ENCODE results near the gene PRELP. TPM values are rescaled to one million over a fixed set of nuclear protein-coding genes. Genes with fewer than 3 reads are reported as not detected.

Gene PRELP
- total and polyA plus RNA-seq, 9 of the 15 experiments (the other 6 are each of a cell fraction or from before 2014, with no cell fraction given) = 0.04 TPM; not detected in 8

DNA sequence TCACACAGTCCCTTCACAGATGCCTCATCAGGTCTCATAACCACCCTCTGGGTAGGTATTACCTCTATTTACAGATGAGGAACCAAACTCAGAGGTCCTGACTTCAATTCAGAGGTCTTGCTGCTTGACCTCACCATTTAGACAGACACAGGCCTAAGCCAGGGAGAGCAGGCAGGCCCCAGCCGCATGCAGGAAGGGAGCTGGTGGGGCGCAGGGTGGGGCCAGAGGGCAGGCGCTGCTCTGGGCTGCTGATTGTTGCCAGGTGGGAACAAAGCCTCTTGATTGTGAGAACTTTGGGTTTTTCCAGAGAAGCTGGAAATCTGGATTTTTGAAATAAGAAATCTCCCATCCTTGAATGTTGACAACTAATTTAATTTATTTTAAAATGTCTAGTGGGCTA is 19.9 kb upstream of the PRELP start:
- Histone ChIP-seq H3K9ac (ENCODE audit: insufficient read depth in 1 of 2, low read depth in 2 of 2, low read length in 2 of 2) (no peak overlapping the region), H3K4me3 (no peak overlapping the region), H3K79me2 (ENCODE audit: control insufficient read depth, insufficient read depth, low read length) (no peaks in the 10 kb centered on the region), H3K36me3 (ENCODE audit: control insufficient read depth, insufficient read depth, low read length) (no peaks in the 10 kb centered on the region), H3K9me1 (ENCODE audit: control insufficient read depth, insufficient read depth, low read length) (no peaks in the 10 kb centered on the region), H3K27me3 (ENCODE audit: control insufficient read depth in 2 of 2, insufficient read depth in 2 of 2, low read length in 2 of 2) (peaks cover 17 to 46% of the 10 kb centered on the region in 2 experiments), H3K4me1 (replicated peaks in 1 of 2; ENCODE audit: control insufficient read depth in 2 of 2, insufficient read depth in 2 of 2, low read length in 2 of 2) (no peaks in the 10 kb centered on the region), H3K9me3 (replicated peaks; ENCODE audit: control insufficient read depth, insufficient read depth, low read depth, low read length) (no peaks in the 10 kb centered on the region), H4K20me1 (replicated peaks; ENCODE audit: control insufficient read depth, insufficient read depth, low read length) (0 out of 2 replicates have a peak, but pooled peaks cover 7% of the 10 kb centered on the region), H2AFZ (ENCODE audit: low read depth, low read length) (no peak overlapping the region), H3K27ac (ENCODE audit: extremely low read depth, low read depth, low read length) (no peak overlapping the region), H3K4me2 (ENCODE audit: insufficient read depth, low read length) (no peak overlapping the region)
- CTCF ChIA-PET (ENCODE audit: low intra/inter-chr PET ratio) = no interaction called here
- FAIRE-seq (no peak), DNase-seq (ENCODE audit: extremely low read depth in 1 of 4, low spot score in 3 of 4) (no peak), ATAC-seq (no peak)
- no TSS peak for BruUV-seq (replicated peaks)
- TF ChIP-seq ZNF384 (IDR thresholded peaks at IDR 0.05; ENCODE audit: low read depth, low read length) (no peak), ELF2 (CRISPR knock-in tag; IDR thresholded peaks at IDR 0.05) (no peak), TEAD2 (tag; IDR thresholded peaks at IDR 0.05) (no peak), RBM25 (IDR thresholded peaks at IDR 0.05; ENCODE audit: low read depth, low read length, severe bottlenecking) (no peak), ZNF174 (CRISPR knock-in tag; IDR thresholded peaks at IDR 0.05) (no peak), ILK (tag; IDR thresholded peaks at IDR 0.05; ENCODE audit: borderline replicate concordance, low read depth) (no peak), GTF2E2 (tag; IDR thresholded peaks at IDR 0.05) (no peak), HMG20A (CRISPR knock-in tag; conservative IDR thresholded peaks at IDR 0.05) (no peak), SAFB (IDR thresholded peaks at IDR 0.05; ENCODE audit: borderline replicate concordance, low read depth, low read length) (no peak), ZSCAN32 (CRISPR knock-in tag; IDR thresholded peaks at IDR 0.05) (no peak)
- TF ChIP-seq, protein P1, sequence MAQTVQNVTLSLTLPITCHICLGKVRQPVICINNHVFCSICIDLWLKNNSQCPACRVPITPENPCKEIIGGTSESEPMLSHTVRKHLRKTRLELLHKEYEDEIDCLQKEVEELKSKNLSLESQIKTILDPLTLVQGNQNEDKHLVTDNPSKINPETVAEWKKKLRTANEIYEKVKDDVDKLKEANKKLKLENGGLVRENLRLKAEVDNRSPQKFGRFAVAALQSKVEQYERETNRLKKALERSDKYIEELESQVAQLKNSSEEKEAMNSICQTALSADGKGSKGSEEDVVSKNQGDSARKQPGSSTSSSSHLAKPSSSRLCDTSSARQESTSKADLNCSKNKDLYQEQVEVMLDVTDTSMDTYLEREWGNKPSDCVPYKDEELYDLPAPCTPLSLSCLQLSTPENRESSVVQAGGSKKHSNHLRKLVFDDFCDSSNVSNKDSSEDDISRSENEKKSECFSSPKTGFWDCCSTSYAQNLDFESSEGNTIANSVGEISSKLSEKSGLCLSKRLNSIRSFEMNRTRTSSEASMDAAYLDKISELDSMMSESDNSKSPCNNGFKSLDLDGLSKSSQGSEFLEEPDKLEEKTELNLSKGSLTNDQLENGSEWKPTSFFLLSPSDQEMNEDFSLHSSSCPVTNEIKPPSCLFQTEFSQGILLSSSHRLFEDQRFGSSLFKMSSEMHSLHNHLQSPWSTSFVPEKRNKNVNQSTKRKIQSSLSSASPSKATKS (CRISPR knock-in tag; IDR thresholded peaks at IDR 0.05) = no peak
- TF ChIP-seq, protein P2, sequence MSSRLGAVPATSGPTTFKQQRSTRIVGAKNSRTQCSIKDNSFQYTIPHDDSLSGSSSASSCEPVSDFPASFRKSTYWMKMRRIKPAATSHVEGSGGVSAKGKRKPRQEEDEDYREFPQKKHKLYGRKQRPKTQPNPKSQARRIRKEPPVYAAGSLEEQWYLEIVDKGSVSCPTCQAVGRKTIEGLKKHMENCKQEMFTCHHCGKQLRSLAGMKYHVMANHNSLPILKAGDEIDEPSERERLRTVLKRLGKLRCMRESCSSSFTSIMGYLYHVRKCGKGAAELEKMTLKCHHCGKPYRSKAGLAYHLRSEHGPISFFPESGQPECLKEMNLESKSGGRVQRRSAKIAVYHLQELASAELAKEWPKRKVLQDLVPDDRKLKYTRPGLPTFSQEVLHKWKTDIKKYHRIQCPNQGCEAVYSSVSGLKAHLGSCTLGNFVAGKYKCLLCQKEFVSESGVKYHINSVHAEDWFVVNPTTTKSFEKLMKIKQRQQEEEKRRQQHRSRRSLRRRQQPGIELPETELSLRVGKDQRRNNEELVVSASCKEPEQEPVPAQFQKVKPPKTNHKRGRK (tag; IDR thresholded peaks at IDR 0.05) = no peak
- in situ Hi-C loops (cut with MboI) (no loop called here), intact Hi-C loops (cut with micrococcal nuclease) (no loop called here)
- 2% methylated on average over 3 of the region's 3 CpGs for WGBS (ENCODE audit: insufficient coverage, low coverage, missing lambda C conversion rate)
- POLR2A ChIA-PET = interaction anchor here (0.5 kb wide), 1 partner anchor 12 kb away, joined by 3 read pairs; no protein-coding TSS in a partner anchor
